ENCODE data around the gene PALLD. TPM values are rescaled to one million over a fixed set of nuclear protein-coding genes. Genes with fewer than 3 reads are reported as not detected.

The PALLD gene
- total RNA-seq, 1 experiment from 2014 or later: 18.3 TPM

- no peak overlapping the region for H2AK5ac ChIP-seq (ENCODE audit: insufficient read length, low read length)
- Mint-ChIP-seq H3K9me3 (peaks cover 14 to 21% of the 10 kb centered on the region in 2 experiments; a peak in 4 of 5 replicates), H3K4me3 (no peak overlapping the region), H3K36me3 (ENCODE audit: insufficient read depth in 1 of 3, low read depth in 3 of 3) (peaks cover 15 to 30% (median 25%) of the 10 kb centered on the region in 3 experiments), H3K27ac (no peak overlapping the region), H3K27me3 (ENCODE audit: low read depth) (no peaks in the 10 kb centered on the region), H3K4me1 (peaks cover 5 to 7% of the 10 kb centered on the region in 2 experiments; a peak in 3 of 4 replicates)
- no peak overlapping the region for H4K91ac ChIP-seq (ENCODE audit: insufficient read length, low read depth, low read length)
- no peaks in the 10 kb centered on the region; the same call in 1 of the 2 replicates for H3K4me1 ChIP-seq (ENCODE audit: insufficient read depth, low read length)
- no peak overlapping the region for H4K5ac ChIP-seq (ENCODE audit: insufficient read length, low read depth, low read length)
- H3K79me2 ChIP-seq (ENCODE audit: insufficient read depth, low read length): no peaks in the 10 kb centered on the region
- no peaks in the 10 kb centered on the region for H3K27me3 ChIP-seq (ENCODE audit: insufficient read depth, low read length)
- H3K9me3 ChIP-seq (ENCODE audit: control insufficient read depth, low read depth, low read length): no peaks in the 10 kb centered on the region
- H3K9ac ChIP-seq (ENCODE audit: extremely low read depth, insufficient read length, low read length): no peak overlapping the region
- no peak overlapping the region for H2BK20ac ChIP-seq (ENCODE audit: low read depth, low read length, poor library complexity, severe bottlenecking)
- no peak overlapping the region for H3K27ac ChIP-seq (ENCODE audit: insufficient read length, low read depth, low read length)
- no peak overlapping the region for H2BK12ac ChIP-seq (ENCODE audit: insufficient read length, low read depth, low read length)
- no peak for TF ChIP-seq CTCF (conservative IDR thresholded peaks at IDR 0.05)
- no peaks in the 10 kb centered on the region for H4K20me1 ChIP-seq (ENCODE audit: control insufficient read depth, insufficient read depth, insufficient read length)
- H4K8ac ChIP-seq (replicated peaks; ENCODE audit: insufficient read length, low read depth, low read length): no peak overlapping the region
- H3K4ac ChIP-seq (ENCODE audit: low read depth, low read length): no peak overlapping the region
- no peak overlapping the region for H3K18ac ChIP-seq (ENCODE audit: insufficient read length, low read depth, low read length)
- no peak overlapping the region for H2BK120ac ChIP-seq (ENCODE audit: low read depth, low read length, poor library complexity, severe bottlenecking)
- H3K23me2 ChIP-seq (ENCODE audit: insufficient read length, low read depth, low read length, poor library complexity, severe bottlenecking): no peaks in the 10 kb centered on the region
- no peak overlapping the region for H3K56ac ChIP-seq (ENCODE audit: insufficient read length, low read depth, low read length)
- no peak overlapping the region for H3K14ac ChIP-seq (ENCODE audit: insufficient read depth, low read length)
- H3K79me1 ChIP-seq (ENCODE audit: insufficient read depth, low read depth, low read length, poor library complexity, severe bottlenecking): no peaks in the 10 kb centered on the region
- no peak overlapping the region for H2AFZ ChIP-seq (ENCODE audit: low read length)
- no peak overlapping the region for H3K23ac ChIP-seq (ENCODE audit: insufficient read length, low read depth, low read length)
- H2BK15ac ChIP-seq (ENCODE audit: low read depth, low read length): no peak overlapping the region
- WGBS (ENCODE audit: extremely low coverage, insufficient read length, low lambda C conversion rate): no CpG with 5 or more reads among the region's 2 CpGs
- H3T11ph ChIP-seq (ENCODE audit: low read length): no peak overlapping the region
- no peak overlapping the region for H3K4me2 ChIP-seq (ENCODE audit: insufficient read depth, insufficient read length, low read length)
- no peak overlapping the region for H2BK5ac ChIP-seq (ENCODE audit: insufficient read length, low read length)
- DNase-seq: no peak
Measured at GRCh38 chr4:168955674-168956073, 458.8 kb downstream of the PALLD start.

All from H9 (cell line).